Colonic mucosa (tissue), 4 donors: ENCODE measurements around the gene ORAI1. TPM values are rescaled to one million over a fixed set of nuclear protein-coding genes. Genes with fewer than 3 reads are reported as not detected.
A peak's percentile ranks its signal among the peaks of the same experiment; 100 is the strongest.
"Not testable (repeated sequence)": the region's sequence is repeated elsewhere in the genome, so short reads cannot be mapped to it uniquely, and the experiment has no call there.

ENCODE experiments used
- DNase-seq: peaks from one replicate; pipeline ENCODE4 v3.0.0-alpha.2; 2020
- H3K27ac ChIP-seq: fragments of 200-600 bp; one replicate; pipeline ENCODE4 v1.8.0; 2021
- H3K27me3 ChIP-seq: fragments of 200-600 bp; one replicate; pipeline ENCODE4 v1.8.0; 2021
- H3K36me3 ChIP-seq: fragments of 200-600 bp; one replicate; pipeline ENCODE4 v1.8.0; 2021
- H3K4me1 ChIP-seq: fragments of 200-600 bp; one replicate; pipeline ENCODE4 v1.8.0; 2021; ENCODE audit warnings: mild to moderate bottlenecking
- H3K4me3 ChIP-seq: fragments of 200-600 bp; one replicate; pipeline ENCODE4 v1.8.0; 2021
- H3K9ac ChIP-seq, 2 donors: one replicate each; pipeline ENCODE4 v1.7.0; 2013; ENCODE audit warnings: control low read depth in 2 of 2, low read depth in 2 of 2, low read length in 2 of 2
- H3K9me3 ChIP-seq: fragments of 200-600 bp; one replicate; pipeline ENCODE4 v1.8.0; 2021
- CTCF ChIP-seq: fragments of 200-600 bp; IDR thresholded peaks from one replicate; pipeline ENCODE4 v1.8.0; 2022; ENCODE audit warnings: antibody characterized with exemption, mild to moderate bottlenecking
- intact Hi-C: fragments of 100-400 bp; cut with DNase I; formaldehyde crosslinking; loops from one replicate; pipeline ENCODE4 v1.14.1; 2022
- total RNA-seq, 2 donors: library from RNA; stranded (reverse); fragmentation: NEBNext Ultra II Directional in 1 of 2; extraction: Animal tissue kit (Norgen Biotek cat#: 25700) in 1 of 2; gene quantifications; one replicate each; pipeline ENCODE4 v1.2.1, GENCODE V29; 2021
- donor health status: healthy.
- donor health status: DM: no; HTN: no; CAD: no.
- donor health status: DM: no; HTN: no; CAD: no.

The ORAI1 gene
- total RNA-seq, 2 donors from 2014 or later, result 14.6 to 23.5 TPM

DNA sequence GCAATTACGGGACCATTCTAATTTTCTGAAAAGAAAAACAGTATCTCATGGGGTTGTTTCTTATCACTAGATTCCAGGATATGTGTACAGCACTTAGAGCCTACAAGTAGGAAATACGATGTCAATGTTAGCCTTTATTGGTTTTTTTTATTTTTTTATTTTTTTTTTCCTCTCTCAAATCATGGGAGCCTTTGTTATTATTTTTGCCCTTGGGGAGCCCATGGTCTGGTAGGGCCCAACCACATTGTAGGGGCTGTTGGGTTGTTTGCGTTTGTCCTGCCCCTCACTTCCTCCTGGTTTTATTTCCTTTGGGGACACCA, 37.2 kb downstream of the ORAI1 start:
- no peaks in the 10 kb centered on the region for H3K4me1 ChIP-seq
- TF ChIP-seq CTCF, result no peak
- H3K9me3 ChIP-seq, result no peaks in the 10 kb centered on the region
- H3K27me3 ChIP-seq, result no peaks in the 10 kb centered on the region
- H3K9ac ChIP-seq, result no peak overlapping the region
- no peak for DNase-seq
- no peak overlapping the region for H3K4me3 ChIP-seq
- intact Hi-C loops, result no loop called here
- no peaks in the 10 kb centered on the region for H3K36me3 ChIP-seq
- H3K27ac ChIP-seq, result no peak overlapping the region

- H3K4me3 ChIP-seq, H3K36me3 ChIP-seq, H3K4me1 ChIP-seq, H3K9ac ChIP-seq, H3K27me3 ChIP-seq, DNase-seq, H3K27ac ChIP-seq, H3K9me3 ChIP-seq: not testable (repeated sequence)
- intact Hi-C loops, result loop anchor here (5.0 kb wide), 2 partner anchors 40 to 165 kb away; partner anchors contain the start of gene ORAI1
Measured at GRCh38 chr12:121666829-121667228, 40.5 kb downstream of the ORAI1 start.

DNA sequence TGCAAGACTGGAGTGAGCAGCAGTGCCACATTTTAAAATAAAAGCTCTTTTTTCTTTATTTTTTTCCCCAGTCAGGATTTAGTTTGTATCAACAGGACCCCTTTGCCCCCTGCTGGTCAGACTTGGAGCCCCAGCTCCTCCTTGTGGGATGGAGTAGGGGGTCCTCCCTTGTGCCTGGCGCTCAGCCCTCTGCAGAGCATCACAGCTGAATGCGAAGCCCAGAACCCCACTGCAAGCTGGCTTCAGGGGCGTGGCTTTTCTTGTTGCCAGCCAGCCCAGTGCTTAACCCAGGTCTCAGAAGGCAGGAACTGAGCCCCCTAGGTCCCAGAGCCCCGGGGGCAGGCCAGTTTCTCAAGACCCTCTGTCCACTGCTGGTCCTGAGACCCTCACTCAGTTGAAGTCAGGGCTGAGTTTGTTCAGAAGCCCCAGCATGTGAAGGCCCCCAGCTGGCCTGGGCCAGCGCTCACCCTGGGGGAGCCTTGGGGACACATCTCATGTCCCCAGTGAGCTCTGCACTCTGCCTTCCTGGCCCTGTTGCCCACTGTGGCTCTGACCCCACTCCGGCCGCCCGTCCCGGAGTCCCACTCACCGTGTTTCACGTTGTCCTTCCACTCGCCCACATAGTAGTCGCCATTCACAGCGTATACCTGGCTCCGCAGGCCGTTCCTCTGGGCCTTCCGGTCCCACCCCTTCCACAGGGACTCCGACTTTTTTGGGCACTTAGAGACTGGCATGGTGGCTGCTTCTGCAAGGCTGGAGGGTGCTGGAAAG, 42.6 kb downstream of the ORAI1 start:
- DNase-seq, result no peak
- Histone ChIP-seq H3K4me3 (no peak overlapping the region), H3K36me3 (no peaks in the 10 kb centered on the region), H3K9me3 (no peaks in the 10 kb centered on the region), H3K4me1 (no peaks in the 10 kb centered on the region), H3K27ac (no peak overlapping the region), H3K27me3 (no peaks in the 10 kb centered on the region), H3K9ac (no peak overlapping the region)
- peak; percentile 47 for TF ChIP-seq CTCF
- intact Hi-C loops, result loop anchor here (5.0 kb wide), 2 partner anchors 42 to 167 kb away; partner anchors contain the start of gene ORAI1

DNA sequence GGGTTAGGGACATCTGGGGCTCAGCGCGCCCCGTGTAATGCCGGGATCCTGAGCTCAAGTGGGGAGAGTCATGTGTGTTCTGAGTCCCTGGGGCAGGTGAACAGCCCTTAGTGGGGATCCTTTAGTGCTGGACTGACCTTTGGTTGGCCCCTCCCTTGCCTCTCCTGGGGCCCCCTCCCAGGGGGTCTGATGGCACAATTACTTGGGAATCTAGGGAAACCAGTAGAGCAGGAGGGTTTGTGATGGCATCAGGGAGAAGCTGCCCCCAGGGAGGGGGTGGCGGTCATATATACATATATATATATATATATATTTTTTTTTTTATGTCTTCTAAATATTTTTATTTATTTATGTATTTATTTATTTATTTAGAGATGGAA, 43.2 kb downstream of the ORAI1 start, which contains the start of gene MORN3:
MORN3 (minus strand) TSS at position 134 of the 380 bp plus-strand sequence. CDS start 171 bp downstream, outside the sequence.
- intact Hi-C loops, result loop anchor here (5.0 kb wide), 2 partner anchors 42 to 167 kb away; partner anchors contain the start of gene ORAI1
- TF ChIP-seq CTCF, result no peak
- Histone ChIP-seq H3K36me3 (no peaks in the 10 kb centered on the region), H3K9ac (no peak within 1 kb of the TSS), H3K27ac (no peak within 1 kb of the TSS), H3K4me1 (no peaks in the 10 kb centered on the region), H3K27me3 (no peaks in the 10 kb centered on the region), H3K9me3 (no peaks in the 10 kb centered on the region), H3K4me3 (no peak within 1 kb of the TSS)
- no peak for DNase-seq

DNA sequence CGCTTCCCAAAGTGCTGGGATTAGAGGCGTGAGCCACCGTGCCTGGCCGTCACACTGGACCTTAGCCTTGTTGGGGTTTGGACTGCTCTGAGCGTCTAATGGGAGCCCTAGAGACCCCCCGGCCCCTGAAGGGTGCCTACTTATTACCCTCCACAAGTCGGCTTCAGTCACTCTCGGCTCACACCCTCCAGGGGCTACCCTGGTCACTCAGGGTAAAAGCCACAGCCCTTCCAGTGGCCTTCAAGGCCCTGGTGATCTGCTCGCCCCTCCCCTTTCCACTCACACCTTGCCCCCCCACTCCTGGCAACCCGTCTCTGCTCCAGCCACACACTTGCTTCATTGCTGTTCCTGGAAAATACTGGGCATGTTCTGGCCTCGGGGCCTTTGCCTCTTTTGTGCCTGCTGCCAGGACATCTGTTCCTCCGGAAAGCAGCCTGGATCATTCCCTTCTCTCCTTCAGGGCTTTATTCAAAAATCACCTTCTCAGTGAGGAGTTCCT, 46.7 kb downstream of the ORAI1 start:
- intact Hi-C loops, result no loop called here
- Histone ChIP-seq H3K9me3 (no peaks in the 10 kb centered on the region), H3K36me3 (no peaks in the 10 kb centered on the region), H3K27me3 (no peaks in the 10 kb centered on the region), H3K27ac (peak overlapping the region; percentile 5), H3K4me3 (peak overlapping the region; percentile 36), H3K4me1 (no peaks in the 10 kb centered on the region), H3K9ac (peak overlapping the region; percentile 30 to 55)
- peak; percentile 48 for DNase-seq
- no peak for TF ChIP-seq CTCF

DNA sequence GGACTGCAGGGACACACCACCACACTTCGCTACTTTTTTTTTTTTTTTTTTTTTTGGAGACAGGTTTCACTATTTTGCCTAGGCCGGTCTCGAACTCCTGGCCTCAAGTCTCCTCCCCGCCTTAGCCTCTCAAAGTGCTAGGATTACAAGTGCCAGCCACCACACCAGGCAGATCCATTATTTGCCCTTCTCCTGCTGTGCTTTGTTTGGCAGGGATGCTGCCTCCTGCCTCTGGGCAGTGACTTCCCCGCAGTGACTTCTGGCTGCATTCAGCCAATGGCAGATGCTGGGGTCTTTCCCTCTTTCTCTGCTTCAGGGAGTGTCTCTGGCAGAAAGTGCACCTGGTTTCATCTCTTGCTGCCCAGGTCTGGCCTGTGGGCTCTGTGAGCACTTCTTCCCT, 49.9 kb downstream of the ORAI1 start:
- no peak for TF ChIP-seq CTCF
- no peak overlapping the region for H3K4me3 ChIP-seq
- no peak overlapping the region for H3K9ac ChIP-seq
- no peak for DNase-seq
- H3K27me3 ChIP-seq, result no peaks in the 10 kb centered on the region
- intact Hi-C loops, result loop anchor here (2.0 kb wide), 1 partner anchor 123 kb away; no protein-coding TSS in a partner anchor
- H3K4me1 ChIP-seq, result no peaks in the 10 kb centered on the region
- H3K27ac ChIP-seq, result no peak overlapping the region
- H3K9me3 ChIP-seq, result no peaks in the 10 kb centered on the region
- no peaks in the 10 kb centered on the region for H3K36me3 ChIP-seq
